ENCODE measurements around the gene ZNF644. TPM values are rescaled to one million over a fixed set of nuclear protein-coding genes. Genes with fewer than 3 reads are reported as not detected.
"Not testable (repeated sequence)": the region's sequence is repeated elsewhere in the genome, so short reads cannot be mapped to it uniquely, and the experiment has no call there.

The ZNF644 gene
- total RNA-seq, 1 donor from 2014 or later = 98.4 TPM

DNA sequence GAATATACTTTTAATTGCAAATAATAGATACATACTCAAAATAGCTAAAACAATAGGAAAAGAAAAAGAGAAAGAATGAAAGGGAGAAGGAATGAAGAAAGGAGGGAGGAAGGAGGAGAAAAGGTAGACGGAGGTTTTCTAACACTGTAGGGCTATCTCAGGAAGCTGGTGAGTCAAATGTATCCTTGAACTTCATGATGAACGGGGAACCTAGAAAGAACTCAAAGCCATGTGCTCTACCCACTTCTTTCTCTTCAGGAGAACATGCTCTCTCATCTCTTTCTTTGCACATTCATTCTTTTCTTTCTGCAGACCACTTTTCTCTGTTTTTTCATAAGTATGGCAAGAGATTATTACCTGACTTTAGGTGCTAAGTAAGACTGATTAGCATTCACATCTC lies 37.3 kb upstream of the ZNF644 start:
- no peak for ATAC-seq (ENCODE audit: low read depth)
- ChIA-PET POLR2A (interaction anchor here (2.0 kb wide), 1 partner anchor 37 kb away, joined by 8 read pairs; the partner anchor contains the start of gene ZNF644), CTCF (no interaction called here)
- Mint-ChIP-seq H3K36me3 (ENCODE audit: low read depth) (peaks cover 11% of the 10 kb centered on the region), H3K4me1 (peaks cover 21% of the 10 kb centered on the region), H3K27me3 (no peaks in the 10 kb centered on the region), H3K9me3 (peaks cover 16% of the 10 kb centered on the region), H3K27ac (peak overlapping the region; percentile 3), H3K4me3 (no peak overlapping the region)
- TF ChIP-seq, protein P1, sequence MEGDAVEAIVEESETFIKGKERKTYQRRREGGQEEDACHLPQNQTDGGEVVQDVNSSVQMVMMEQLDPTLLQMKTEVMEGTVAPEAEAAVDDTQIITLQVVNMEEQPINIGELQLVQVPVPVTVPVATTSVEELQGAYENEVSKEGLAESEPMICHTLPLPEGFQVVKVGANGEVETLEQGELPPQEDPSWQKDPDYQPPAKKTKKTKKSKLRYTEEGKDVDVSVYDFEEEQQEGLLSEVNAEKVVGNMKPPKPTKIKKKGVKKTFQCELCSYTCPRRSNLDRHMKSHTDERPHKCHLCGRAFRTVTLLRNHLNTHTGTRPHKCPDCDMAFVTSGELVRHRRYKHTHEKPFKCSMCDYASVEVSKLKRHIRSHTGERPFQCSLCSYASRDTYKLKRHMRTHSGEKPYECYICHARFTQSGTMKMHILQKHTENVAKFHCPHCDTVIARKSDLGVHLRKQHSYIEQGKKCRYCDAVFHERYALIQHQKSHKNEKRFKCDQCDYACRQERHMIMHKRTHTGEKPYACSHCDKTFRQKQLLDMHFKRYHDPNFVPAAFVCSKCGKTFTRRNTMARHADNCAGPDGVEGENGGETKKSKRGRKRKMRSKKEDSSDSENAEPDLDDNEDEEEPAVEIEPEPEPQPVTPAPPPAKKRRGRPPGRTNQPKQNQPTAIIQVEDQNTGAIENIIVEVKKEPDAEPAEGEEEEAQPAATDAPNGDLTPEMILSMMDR (IDR thresholded peaks at IDR 0.05) = no peak
- intact Hi-C loops (cut with micrococcal nuclease) = no loop called here
- no peak for DNase-seq

DNA sequence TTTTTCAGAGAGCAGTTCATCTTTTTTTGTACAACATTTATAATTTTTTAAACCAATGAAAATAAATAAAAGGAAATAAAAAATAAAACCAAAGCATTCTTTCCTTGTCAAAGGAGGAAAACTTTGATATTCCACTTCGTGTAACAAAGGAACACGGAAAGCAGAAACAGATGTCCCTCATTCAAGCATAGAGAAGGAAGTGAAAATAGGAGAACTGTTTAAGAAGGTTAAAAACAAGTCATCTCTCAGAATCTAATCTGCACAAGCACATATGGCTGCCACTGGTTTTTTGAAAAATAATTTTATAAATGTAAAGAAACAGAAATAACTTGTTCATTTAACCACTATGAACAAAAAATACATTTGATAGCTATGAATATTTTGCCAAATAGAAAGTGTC lies 35.9 kb upstream of the ZNF644 start:
- peak; percentile 61 for ATAC-seq (ENCODE audit: low read depth)
- POLR2A ChIA-PET = interaction anchor here (0.8 to 1.0 kb wide), 2 partner anchors 33 to 36 kb away, joined by 3 to 4 read pairs; partner anchors contain the start of gene ZNF644
- peaks cover 6% of the 10 kb centered on the region for H3K9me3 Mint-ChIP-seq

DNA sequence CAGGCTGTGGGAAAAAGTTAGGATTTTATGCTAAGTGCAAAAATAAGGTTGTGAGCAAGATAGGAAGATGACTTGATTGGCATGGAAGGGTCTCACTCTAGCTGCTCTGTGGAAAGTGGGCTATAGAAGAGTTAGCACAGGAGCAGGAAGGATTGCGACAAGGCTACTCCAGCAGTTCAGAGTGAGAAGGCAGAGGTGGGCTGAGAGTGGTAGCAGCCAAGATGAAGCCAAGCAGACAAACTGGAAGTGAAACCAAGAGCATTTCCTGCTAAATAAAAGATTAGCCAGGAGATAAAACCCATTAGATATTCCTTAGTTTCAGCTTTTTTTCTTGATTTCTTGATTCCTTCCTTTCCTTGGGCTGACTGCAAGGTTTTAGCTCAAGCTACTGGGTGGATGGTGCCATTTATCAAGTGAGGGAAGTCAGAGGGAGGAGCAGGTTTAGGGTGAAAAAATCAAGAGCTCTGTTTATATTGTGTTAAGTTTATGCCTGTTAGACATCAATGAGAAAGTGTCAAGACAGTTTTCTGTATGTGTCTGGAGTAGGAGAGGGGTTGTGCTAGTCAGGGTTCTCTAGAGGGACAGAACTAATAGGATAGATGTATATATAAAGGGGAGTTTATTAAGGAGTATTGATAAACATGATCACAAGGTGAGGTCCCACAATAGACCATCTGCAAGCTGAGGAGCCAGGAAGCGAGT lies 33.1 kb upstream of the ZNF644 start:
- intact Hi-C loops (cut with micrococcal nuclease) = loop anchor here (1.0 kb wide), 2 partner anchors 8 to 33 kb away; partner anchors contain the start of gene ZNF644

More for the DNA sequence above, 35.9 kb upstream of the ZNF644 start:
- Mint-ChIP-seq H3K36me3 (ENCODE audit: low read depth) (peaks cover 2% of the 10 kb centered on the region), H3K27me3 (no peaks in the 10 kb centered on the region), H3K4me1 (peaks cover 9% of the 10 kb centered on the region), H3K27ac (peak overlapping the region; percentile 57), H3K4me3 (peak overlapping the region; percentile 28)
- TF ChIP-seq, protein P1 (IDR thresholded peaks at IDR 0.05) = no peak
- CTCF ChIA-PET = no interaction called here
- no peak for DNase-seq
- intact Hi-C loops (cut with micrococcal nuclease) = no loop called here

DNA sequence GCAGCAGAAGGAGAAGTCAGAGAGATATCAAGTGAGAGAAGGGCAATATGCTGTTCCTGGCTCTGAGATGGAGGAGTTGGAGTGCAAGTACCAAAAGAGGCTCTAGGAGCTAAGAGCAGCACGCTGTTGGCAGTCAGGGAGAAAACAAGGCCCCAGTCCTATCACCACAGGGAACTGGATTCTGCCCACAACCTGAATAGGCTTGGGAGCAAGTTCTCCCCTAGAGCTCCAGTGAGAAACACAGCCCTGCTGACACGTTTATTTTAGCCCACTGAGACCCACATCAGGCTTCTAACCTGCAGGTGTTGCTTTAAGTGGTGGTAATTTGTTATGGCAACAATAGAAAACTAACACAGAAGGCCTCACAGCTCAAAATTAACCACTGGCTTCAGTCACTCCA lies 31.8 kb upstream of the ZNF644 start:
- Mint-ChIP-seq H3K27ac (no peak overlapping the region), H3K27me3 (no peaks in the 10 kb centered on the region), H3K9me3 (no peaks in the 10 kb centered on the region), H3K4me1 (peaks cover 2% of the 10 kb centered on the region), H3K4me3 (no peak overlapping the region), H3K36me3 (ENCODE audit: low read depth) (no peaks in the 10 kb centered on the region)
- ChIA-PET POLR2A (no interaction called here), CTCF (interaction anchor here (1.9 kb wide), 1 partner anchor 112 kb away, joined by 7 read pairs; no protein-coding TSS in a partner anchor)
- intact Hi-C loops (cut with micrococcal nuclease) = no loop called here
- no peak for ATAC-seq (ENCODE audit: low read depth)
- TF ChIP-seq, protein P1 (IDR thresholded peaks at IDR 0.05) = no peak
- DNase-seq = no peak

More for the DNA sequence above, 33.1 kb upstream of the ZNF644 start:
- peak; percentile 22 for DNase-seq
- Mint-ChIP-seq H3K4me3 (no peak overlapping the region), H3K4me1 (peaks cover 9% of the 10 kb centered on the region), H3K36me3 (ENCODE audit: low read depth) (no peaks in the 10 kb centered on the region), H3K27ac (no peak overlapping the region), H3K9me3 (no peaks in the 10 kb centered on the region), H3K27me3 (no peaks in the 10 kb centered on the region)
- TF ChIP-seq, protein P1 (IDR thresholded peaks at IDR 0.05) = no peak
- ChIA-PET POLR2A (interaction anchor here (0.8 to 1.6 kb wide), 5 partner anchors 13 to 37 kb away, joined by 3 to 8 read pairs (median 4); partner anchors contain the start of gene ZNF644), CTCF (interaction anchor here (0.8 to 1.9 kb wide), 2 partner anchors 36 to 110 kb away, joined by 3 to 7 read pairs; no protein-coding TSS in a partner anchor)
- ATAC-seq (ENCODE audit: low read depth) = peak; percentile 84

DNA sequence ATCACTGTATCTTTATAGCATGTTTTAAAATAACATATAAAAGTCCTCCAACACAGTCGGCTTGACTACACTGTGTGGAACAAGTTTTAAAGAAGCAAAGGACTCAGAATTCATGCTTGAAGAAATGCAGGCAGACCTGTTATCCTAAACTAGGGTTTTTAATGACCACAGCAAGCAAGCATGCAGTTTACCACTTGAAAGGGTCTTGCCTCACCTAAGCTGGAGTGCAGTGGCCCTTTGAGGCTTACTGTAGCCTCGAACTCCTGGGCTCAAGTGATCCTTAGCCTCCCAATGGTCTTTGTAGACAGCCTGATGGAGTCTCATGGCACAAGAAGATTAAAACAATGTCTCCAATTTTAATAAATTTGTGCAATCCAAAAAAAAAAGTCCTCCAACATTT lies 27.7 kb upstream of the ZNF644 start:
- H3K4me1 Mint-ChIP-seq; ATAC-seq (ENCODE audit: low read depth); H3K27ac Mint-ChIP-seq; DNase-seq; H3K36me3 Mint-ChIP-seq (ENCODE audit: low read depth); H3K9me3 Mint-ChIP-seq; intact Hi-C loops (cut with micrococcal nuclease); H3K27me3 Mint-ChIP-seq; H3K4me3 Mint-ChIP-seq; CTCF ChIA-PET: not testable (repeated sequence)
- POLR2A ChIA-PET = interaction anchor here (0.7 kb wide), 1 partner anchor 27 kb away, joined by 3 read pairs; no protein-coding TSS in a partner anchor

Measured in activated B cell treated with CpG ODN at 0.5 μM for 24 hours (primary cell).